ENCODE measurements around the gene ABCA4.

The ABCA4 gene

DNA sequence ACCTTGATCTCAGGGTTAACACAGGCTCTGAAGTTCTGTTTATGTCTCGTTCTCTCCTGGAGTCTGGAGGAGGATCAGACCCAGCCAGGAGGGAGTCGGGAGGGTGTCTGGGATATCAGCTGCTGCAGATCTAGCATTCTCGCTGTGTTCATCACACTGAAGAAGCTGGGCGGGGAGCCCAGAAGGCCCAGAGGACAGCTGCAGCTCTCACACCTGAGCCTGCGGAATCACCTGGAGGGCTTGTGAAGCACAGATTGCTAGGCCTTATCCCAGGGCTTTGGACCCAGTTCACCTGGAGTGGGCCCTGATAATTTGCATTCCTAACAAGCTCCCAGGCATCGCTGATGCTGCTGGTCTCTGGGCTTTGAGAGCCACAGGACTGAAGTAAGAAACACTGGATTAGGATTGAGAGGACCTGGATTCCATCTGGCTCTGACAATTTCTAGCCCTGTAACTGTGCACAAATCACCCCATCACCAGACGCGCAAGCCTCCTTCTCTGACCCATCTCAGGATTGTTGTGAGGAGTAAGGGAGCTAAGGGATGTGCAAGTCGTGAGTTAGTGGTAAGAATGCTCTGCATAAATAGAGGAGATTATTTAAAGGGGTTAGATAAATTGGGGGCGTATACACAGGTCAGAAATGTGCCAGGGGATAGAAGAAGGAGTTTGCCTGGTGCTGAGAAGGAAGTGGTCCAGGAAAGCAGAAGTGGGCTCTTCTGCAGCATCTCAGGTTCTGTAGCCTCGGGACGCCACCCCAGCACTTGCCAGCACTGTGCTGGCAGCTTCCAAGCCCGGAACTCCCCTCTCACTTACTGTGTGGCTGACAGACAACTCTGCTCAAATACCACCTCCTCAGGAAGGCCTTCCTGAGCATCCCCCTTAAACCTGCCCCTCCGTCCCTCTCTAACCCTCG, 19.1 kb downstream of the ABCA4 start:
- H3K4me2 ChIP-seq (ENCODE audit: insufficient read depth, low read length, poor library complexity, severe bottlenecking) = no peak overlapping the region
- H2BK5ac ChIP-seq (ENCODE audit: low read length) = no peak overlapping the region
- no CpG with 5 or more reads among the region's 15 CpGs for WGBS, 2 donors (ENCODE audit: extremely low coverage in 2 of 2, insufficient read length in 2 of 2, insufficient replicate concordance in 1 of 2)
- no peak overlapping the region for H3K9ac ChIP-seq (ENCODE audit: low read depth, low read length, poor library complexity)
- no peak overlapping the region for H3K4ac ChIP-seq (ENCODE audit: low read length)
- no peak for DNase-seq (ENCODE audit: low spot score)
- no peak overlapping the region for H3K14ac ChIP-seq (ENCODE audit: low read length)
- H2AK5ac ChIP-seq (ENCODE audit: low read depth, low read length) = peak overlapping the region; percentile 20
- no peak overlapping the region for H4K8ac ChIP-seq (ENCODE audit: low read depth, low read length)
- H3K27me3 ChIP-seq (ENCODE audit: control insufficient read depth in 3 of 3, insufficient read depth in 3 of 3, low read depth in 1 of 3, low read length in 3 of 3) = no peaks in the 10 kb centered on the region
- H3K4me3 ChIP-seq (ENCODE audit: low read length in 2 of 2) = no peak overlapping the region
- no peak overlapping the region for H2AFZ ChIP-seq (ENCODE audit: low read length)
- peaks cover 4 to 15% of the 10 kb centered on the region in 2 donors for H3K4me1 ChIP-seq (ENCODE audit: control insufficient read depth in 2 of 2, insufficient read depth in 1 of 2, low read depth in 1 of 2, low read length in 2 of 2)
- no peak overlapping the region for H4K91ac ChIP-seq (ENCODE audit: low read depth, low read length, poor library complexity)
- H3K23ac ChIP-seq (ENCODE audit: low read depth, low read length, poor library complexity) = no peak overlapping the region
- H3K79me1 ChIP-seq (ENCODE audit: low read depth, low read length) = no peaks in the 10 kb centered on the region
- no peak overlapping the region for H2BK120ac ChIP-seq (ENCODE audit: low read depth, low read length)
- H2BK12ac ChIP-seq (ENCODE audit: low read length) = no peak overlapping the region
- H3K36me3 ChIP-seq (replicated peaks in 1 of 2; ENCODE audit: control insufficient read depth in 2 of 2, insufficient read depth in 2 of 2, low read length in 2 of 2) = no peaks in the 10 kb centered on the region
- no peak overlapping the region for H3K27ac ChIP-seq (replicated peaks; ENCODE audit: low read length)
- H2BK15ac ChIP-seq (ENCODE audit: low read length) = peak overlapping the region; percentile 67
- peak overlapping the region; percentile 41 for H3K18ac ChIP-seq (ENCODE audit: low read length)
- H3K9me3 ChIP-seq (replicated peaks in 1 of 2; ENCODE audit: control insufficient read depth in 2 of 2, insufficient read depth in 1 of 2, low read depth in 1 of 2, low read length in 2 of 2) = no peaks in the 10 kb centered on the region

DNA sequence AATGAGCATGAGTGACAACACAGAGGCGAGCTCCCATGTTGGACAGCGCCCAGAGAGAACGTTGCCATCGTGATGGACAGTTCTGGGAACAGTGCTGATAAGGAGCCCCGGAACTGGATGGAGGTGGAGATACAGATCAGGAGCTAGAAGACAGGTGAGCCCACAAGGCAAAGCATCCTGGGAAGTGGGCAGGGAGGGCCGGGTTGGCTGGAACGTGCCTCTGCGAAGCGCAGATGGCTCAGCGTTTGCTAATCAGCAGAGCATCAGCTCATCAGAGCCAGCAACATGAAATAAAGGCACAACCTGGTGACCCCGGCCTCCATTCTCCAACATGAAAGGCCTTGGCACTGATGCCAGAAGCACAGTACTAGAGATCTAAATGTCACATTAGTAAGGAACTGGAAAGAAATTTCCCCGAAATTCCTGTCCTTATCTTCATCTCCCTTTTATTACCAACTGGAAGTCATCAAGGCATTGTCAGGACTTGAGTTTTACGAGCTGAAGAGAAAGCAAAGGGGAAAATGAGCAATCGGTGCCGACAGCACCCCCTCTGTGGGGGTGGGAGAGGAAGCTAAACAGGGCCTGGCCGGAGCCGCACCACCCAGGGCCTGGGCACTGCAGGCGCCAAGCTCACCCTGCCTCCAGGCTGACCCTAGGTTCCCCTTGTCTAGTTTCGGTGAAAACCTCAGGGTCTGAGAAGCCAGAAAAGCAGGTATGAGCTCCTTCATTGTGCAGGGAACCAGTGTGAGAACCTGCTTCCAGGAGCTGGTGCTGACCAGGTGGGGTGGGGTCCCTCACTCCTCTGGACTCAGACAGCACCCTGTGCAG, 19.9 kb downstream of the ABCA4 start:
- no CpG with 5 or more reads among the region's 19 CpGs for WGBS, 2 donors (ENCODE audit: extremely low coverage in 2 of 2, insufficient read length in 2 of 2, insufficient replicate concordance in 1 of 2)
- Histone ChIP-seq H3K36me3 (replicated peaks in 1 of 2; ENCODE audit: control insufficient read depth in 2 of 2, insufficient read depth in 2 of 2, low read length in 2 of 2) (no peaks in the 10 kb centered on the region), H3K4me3 (ENCODE audit: low read length in 2 of 2) (no peak overlapping the region), H3K18ac (ENCODE audit: low read length) (peak overlapping the region; percentile 41), H2AFZ (ENCODE audit: low read length) (no peak overlapping the region), H3K79me1 (ENCODE audit: low read depth, low read length) (no peaks in the 10 kb centered on the region), H2BK15ac (ENCODE audit: low read length) (no peak overlapping the region), H3K4me1 (ENCODE audit: control insufficient read depth in 2 of 2, insufficient read depth in 1 of 2, low read depth in 1 of 2, low read length in 2 of 2) (peaks cover 4 to 17% of the 10 kb centered on the region in 2 donors), H3K9ac (ENCODE audit: low read depth, low read length, poor library complexity) (no peak overlapping the region), H2BK5ac (ENCODE audit: low read length) (no peak overlapping the region), H3K27me3 (ENCODE audit: control insufficient read depth in 3 of 3, insufficient read depth in 3 of 3, low read depth in 1 of 3, low read length in 3 of 3) (no peaks in the 10 kb centered on the region), H2BK120ac (ENCODE audit: low read depth, low read length) (no peak overlapping the region), H2AK5ac (ENCODE audit: low read depth, low read length) (peak overlapping the region; percentile 20), H3K4me2 (ENCODE audit: insufficient read depth, low read length, poor library complexity, severe bottlenecking) (no peak overlapping the region), H3K9me3 (replicated peaks in 1 of 2; ENCODE audit: control insufficient read depth in 2 of 2, insufficient read depth in 1 of 2, low read depth in 1 of 2, low read length in 2 of 2) (no peaks in the 10 kb centered on the region), H2BK12ac (ENCODE audit: low read length) (no peak overlapping the region), H3K14ac (ENCODE audit: low read length) (no peak overlapping the region), H3K23ac (ENCODE audit: low read depth, low read length, poor library complexity) (no peak overlapping the region), H4K8ac (ENCODE audit: low read depth, low read length) (no peak overlapping the region), H3K4ac (ENCODE audit: low read length) (no peak overlapping the region), H3K27ac (replicated peaks; ENCODE audit: low read length) (no peak overlapping the region), H4K91ac (ENCODE audit: low read depth, low read length, poor library complexity) (peak overlapping the region; percentile 3)
- DNase-seq (ENCODE audit: low spot score) = no peak

DNA sequence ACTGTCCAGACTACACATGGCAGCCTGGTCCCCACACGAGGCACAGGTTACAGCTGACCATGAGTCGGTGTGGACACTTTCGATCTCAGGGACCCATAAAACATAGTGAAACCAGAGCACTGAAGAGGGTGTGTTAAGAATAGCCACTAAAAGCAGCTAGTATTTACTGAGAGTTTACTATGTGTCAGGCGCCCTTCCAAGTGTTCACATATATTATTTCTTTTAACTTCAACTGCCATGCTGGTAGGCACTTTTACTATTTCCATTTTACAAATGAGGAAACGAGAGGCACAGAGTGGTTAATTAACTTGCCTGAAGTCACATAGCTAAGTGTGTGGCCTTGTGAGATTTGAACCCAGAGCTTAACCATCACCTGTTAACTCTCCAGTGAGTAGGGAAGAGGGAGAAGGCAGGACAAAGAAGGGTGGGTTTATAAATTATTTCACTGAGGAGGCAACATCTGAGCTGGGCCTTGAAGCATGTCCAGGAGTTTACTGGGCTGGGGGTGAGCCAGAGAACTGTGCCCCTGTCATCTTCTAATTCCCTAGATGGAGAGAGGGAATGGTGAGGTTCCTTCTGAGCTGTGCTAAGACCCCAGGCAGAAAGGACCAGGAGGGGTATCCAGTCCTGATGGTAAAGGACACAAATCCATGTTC, 20.7 kb downstream of the ABCA4 start:
- H4K8ac ChIP-seq (ENCODE audit: low read depth, low read length) = no peak overlapping the region
- peaks cover 4 to 12% of the 10 kb centered on the region in 2 donors for H3K4me1 ChIP-seq (ENCODE audit: control insufficient read depth in 2 of 2, insufficient read depth in 1 of 2, low read depth in 1 of 2, low read length in 2 of 2)
- peak overlapping the region; percentile 47 for H2BK15ac ChIP-seq (ENCODE audit: low read length)
- H3K23ac ChIP-seq (ENCODE audit: low read depth, low read length, poor library complexity) = no peak overlapping the region
- no CpG with 5 or more reads among the region's 5 CpGs for WGBS, 2 donors (ENCODE audit: extremely low coverage in 2 of 2, insufficient read length in 2 of 2, insufficient replicate concordance in 1 of 2)
- no peak overlapping the region for H3K4me2 ChIP-seq (ENCODE audit: insufficient read depth, low read length, poor library complexity, severe bottlenecking)
- H3K27ac ChIP-seq (replicated peaks; ENCODE audit: low read length) = no peak overlapping the region
- H3K9ac ChIP-seq (ENCODE audit: low read depth, low read length, poor library complexity) = no peak overlapping the region
- no peak overlapping the region for H2AFZ ChIP-seq (ENCODE audit: low read length)
- H4K91ac ChIP-seq (ENCODE audit: low read depth, low read length, poor library complexity) = peak overlapping the region; percentile 3
- no peak overlapping the region for H3K4me3 ChIP-seq (ENCODE audit: low read length in 2 of 2)
- DNase-seq (ENCODE audit: low spot score) = no peak
- H3K14ac ChIP-seq (ENCODE audit: low read length) = no peak overlapping the region
- peak overlapping the region; percentile 53 for H2AK5ac ChIP-seq (ENCODE audit: low read depth, low read length)
- H2BK120ac ChIP-seq (ENCODE audit: low read depth, low read length) = no peak overlapping the region
- no peaks in the 10 kb centered on the region for H3K36me3 ChIP-seq (replicated peaks in 1 of 2; ENCODE audit: control insufficient read depth in 2 of 2, insufficient read depth in 2 of 2, low read length in 2 of 2)
- H3K27me3 ChIP-seq (ENCODE audit: control insufficient read depth in 3 of 3, insufficient read depth in 3 of 3, low read depth in 1 of 3, low read length in 3 of 3) = no peaks in the 10 kb centered on the region
- H3K79me1 ChIP-seq (ENCODE audit: low read depth, low read length) = no peaks in the 10 kb centered on the region
- no peak overlapping the region for H3K4ac ChIP-seq (ENCODE audit: low read length)
- H3K18ac ChIP-seq (ENCODE audit: low read length) = peak overlapping the region; percentile 36
- H3K9me3 ChIP-seq (replicated peaks in 1 of 2; ENCODE audit: control insufficient read depth in 2 of 2, insufficient read depth in 1 of 2, low read depth in 1 of 2, low read length in 2 of 2) = no peaks in the 10 kb centered on the region
- H2BK5ac ChIP-seq (ENCODE audit: low read length) = no peak overlapping the region
- no peak overlapping the region for H2BK12ac ChIP-seq (ENCODE audit: low read length)

All from neuronal stem cell (in vitro differentiated cells).